NCI-H2227 treated with DMSO at 0.1 percent for 48 hours (cell line): ENCODE measurements around the gene PCBP3.

Experiments used
- DNase-seq: peaks from one replicate; lab custom pipeline; 2025; lab: John Stamatoyannopoulos, UW

PCBP3 gene

GRCh38 chr21:45862543-45863207 is 219.2 kb downstream of the PCBP3 start:
- DNase-seq, result no peak

GRCh38 chr21:45863267-45863666 is 219.7 kb downstream of the PCBP3 start:
- DNase-seq, result no peak

- DNase-seq, result no peak
These were observed 220.2 kb downstream of the PCBP3 start for GRCh38 chr21:45863751-45864150.

- no peak for DNase-seq
These were observed 220.9 kb downstream of the PCBP3 start for GRCh38 chr21:45864436-45864835.

- DNase-seq, result no peak
These were observed 221.7 kb downstream of the PCBP3 start for GRCh38 chr21:45865106-45865835.

- no peak for DNase-seq
These were observed 223.0 kb downstream of the PCBP3 start for GRCh38 chr21:45866551-45866950.

- no peak for DNase-seq
These were observed 223.6 kb downstream of the PCBP3 start for GRCh38 chr21:45867041-45867666.

- DNase-seq, result no peak
These were observed 224.2 kb downstream of the PCBP3 start for GRCh38 chr21:45867671-45868081.

GRCh38 chr21:45868086-45868485 is 224.6 kb downstream of the PCBP3 start:
- no peak for DNase-seq

GRCh38 chr21:45868488-45868887 is 225.0 kb downstream of the PCBP3 start:
- no peak for DNase-seq

- no peak for DNase-seq
These were observed 225.8 kb downstream of the PCBP3 start for GRCh38 chr21:45869121-45870007.

GRCh38 chr21:45870421-45870820 is 226.9 kb downstream of the PCBP3 start:
- no peak for DNase-seq

GRCh38 chr21:45870851-45871615 is 227.5 kb downstream of the PCBP3 start:
- DNase-seq, result no peak

- no peak for DNase-seq
These were observed 228.2 kb downstream of the PCBP3 start for GRCh38 chr21:45871616-45872236.

GRCh38 chr21:45872471-45872870 is 228.9 kb downstream of the PCBP3 start:
- DNase-seq, result no peak

- DNase-seq, result no peak
These were observed 229.4 kb downstream of the PCBP3 start for GRCh38 chr21:45872902-45873301.

GRCh38 chr21:45873418-45873817 is 229.9 kb downstream of the PCBP3 start:
- DNase-seq, result no peak

- DNase-seq, result no peak
These were observed 230.3 kb downstream of the PCBP3 start for GRCh38 chr21:45873866-45874265.

- DNase-seq, result no peak
These were observed 231.3 kb downstream of the PCBP3 start for GRCh38 chr21:45874716-45875415.

GRCh38 chr21:45875416-45875760 is 231.9 kb downstream of the PCBP3 start:
- DNase-seq, result no peak
